SK-MEL-5 (cell line): ENCODE measurements around the gene DEAF1. TPM values are rescaled to one million over a fixed set of nuclear protein-coding genes. Genes with fewer than 3 reads are reported as not detected.

Experiments
- DNase-seq: peaks from one replicate; pipeline ENCODE4 v3.0.0-alpha.2; 2016; ENCODE audit warnings: low read depth, low spot score
- in situ Hi-C: cut with HindIII; loops from 2 replicates; pipeline ENCODE4 v1.10.0; 2016; ENCODE audit warnings: low sequenced_read_pairs, high pct_unique_total_duplicates, low pct_unique_long_range_greater_than_20kb
- total RNA-seq: library from RNA; depleted of rRNA; stranded (reverse); fragments of >200 nt; shearing (Covaris generic); gene quantifications from 2 replicates; pipeline ENCODE4 v1.2.3, GENCODE V29; 2014

DEAF1 gene
- total RNA-seq, 1 experiment from 2014 or later, result 33.8 TPM

DNA sequence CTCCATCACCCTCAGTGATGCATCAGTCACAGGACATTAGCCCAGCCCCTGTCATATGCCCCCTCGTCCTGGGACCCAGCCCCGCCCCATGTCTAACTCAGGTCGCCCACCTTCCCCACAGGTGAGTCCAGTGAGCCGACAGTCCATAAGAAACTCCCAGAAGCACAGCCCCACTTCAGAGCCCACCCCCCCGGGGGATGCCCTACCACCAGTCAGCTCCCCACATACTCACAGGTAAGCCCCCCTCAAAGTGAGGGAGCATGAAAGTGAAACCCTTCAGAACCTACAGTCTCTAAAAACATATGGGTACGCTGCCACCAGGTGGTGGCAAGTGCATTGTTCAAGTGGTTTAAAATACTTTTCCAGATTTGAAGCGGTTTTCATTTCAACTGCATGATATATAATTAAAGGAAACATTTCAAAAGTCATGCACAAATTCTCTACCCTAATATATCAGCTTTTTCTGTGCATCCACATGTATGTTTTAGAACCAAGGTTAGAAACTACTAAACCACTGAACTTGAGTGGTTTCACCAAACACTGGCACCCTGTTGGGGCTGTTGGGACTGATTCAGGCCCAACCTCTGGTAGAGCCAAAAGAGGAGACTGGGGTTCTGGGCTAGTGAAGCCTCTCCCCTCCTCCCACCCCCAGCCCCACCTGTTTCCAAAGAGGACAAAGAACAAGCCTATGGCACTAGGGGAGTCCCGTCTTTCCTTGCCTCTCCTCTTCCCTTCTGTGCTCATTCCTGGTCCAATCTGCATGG is 28.3 kb upstream of the DEAF1 start:
- in situ Hi-C loops, result no loop called here
- DNase-seq, result peak; percentile 60

DNA sequence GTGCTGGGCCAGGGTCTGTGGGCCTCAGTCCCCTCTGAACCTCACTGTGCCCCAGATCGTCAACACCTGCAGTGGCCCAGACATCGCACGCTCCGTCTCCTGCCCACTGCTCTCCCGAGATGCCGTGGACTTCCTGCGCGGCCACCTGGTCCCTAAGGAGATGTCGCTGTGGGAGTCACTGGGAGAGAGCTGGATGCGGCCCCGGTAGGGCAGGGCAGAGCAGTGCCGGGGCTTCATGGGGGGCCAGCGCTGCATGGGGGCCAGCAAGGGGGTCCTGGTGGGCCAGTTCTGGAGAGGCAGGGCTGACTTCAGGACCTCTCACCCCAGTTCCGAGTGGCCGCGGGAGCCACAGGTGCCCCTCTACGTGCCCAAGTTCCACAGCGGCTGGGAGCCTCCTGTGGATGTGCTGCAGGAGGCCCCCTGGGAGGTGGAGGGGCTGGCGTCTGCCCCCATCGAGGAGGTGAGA is 27.4 kb upstream of the DEAF1 start:
- DNase-seq, result no peak
- in situ Hi-C loops, result no loop called here

DNA sequence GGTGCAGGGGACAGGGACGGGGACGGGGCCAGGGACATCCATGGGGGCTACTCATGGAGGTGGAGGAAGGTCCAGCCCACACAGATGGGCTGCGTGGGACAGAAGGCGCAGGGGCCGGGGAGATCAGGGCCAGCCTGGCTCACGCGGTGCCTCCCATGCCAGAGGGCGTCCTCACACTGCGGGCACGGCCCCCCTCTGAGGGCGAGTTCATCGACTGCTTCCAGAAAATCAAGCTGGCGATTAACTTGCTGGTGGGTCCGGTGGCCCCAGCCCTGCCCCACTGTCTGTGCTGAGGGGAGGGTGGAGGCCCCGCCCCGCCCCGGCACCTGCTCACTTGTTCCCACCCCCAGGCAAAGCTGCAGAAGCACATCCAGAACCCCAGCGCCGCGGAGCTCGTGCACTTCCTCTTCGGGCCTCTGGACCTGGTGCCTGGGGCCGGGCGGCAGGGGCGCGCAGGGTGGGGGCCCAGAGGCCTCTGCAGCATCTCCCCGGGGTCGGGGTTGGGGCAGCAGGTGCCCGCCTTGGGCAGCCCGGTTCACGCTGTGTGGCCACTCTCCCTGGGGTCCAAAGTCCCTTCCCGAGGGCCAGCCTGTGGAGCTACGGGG is 26.8 kb upstream of the DEAF1 start:
- in situ Hi-C loops, result no loop called here

DNA sequence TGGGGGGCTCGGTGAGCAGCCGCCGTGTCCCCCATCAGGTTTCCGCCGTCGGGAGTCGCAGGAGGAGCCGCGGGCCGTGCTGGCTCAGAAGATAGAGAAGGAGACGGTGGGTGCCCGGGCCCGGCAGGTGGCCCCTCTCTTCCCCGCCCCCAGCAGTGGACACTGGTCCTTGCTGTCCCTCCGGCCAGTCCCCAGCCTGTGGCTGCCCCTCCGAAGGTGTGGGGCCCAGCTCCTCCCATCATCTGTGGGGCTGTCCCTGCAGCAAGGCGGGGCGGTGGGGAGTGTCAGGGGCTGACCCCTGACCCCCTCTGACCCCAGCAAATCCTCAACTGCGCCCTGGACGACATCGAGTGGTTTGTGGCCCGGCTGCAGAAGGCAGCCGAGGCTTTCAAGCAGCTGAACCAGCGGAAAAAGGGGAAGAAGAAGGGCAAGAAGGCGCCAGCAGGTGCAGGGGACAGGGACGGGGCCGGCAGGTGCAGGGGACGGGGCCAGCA is 26.3 kb upstream of the DEAF1 start:
- in situ Hi-C loops, result no loop called here
- no peak for DNase-seq

More for the DNA sequence above, 26.8 kb upstream of the DEAF1 start:
- DNase-seq, result no peak

DNA sequence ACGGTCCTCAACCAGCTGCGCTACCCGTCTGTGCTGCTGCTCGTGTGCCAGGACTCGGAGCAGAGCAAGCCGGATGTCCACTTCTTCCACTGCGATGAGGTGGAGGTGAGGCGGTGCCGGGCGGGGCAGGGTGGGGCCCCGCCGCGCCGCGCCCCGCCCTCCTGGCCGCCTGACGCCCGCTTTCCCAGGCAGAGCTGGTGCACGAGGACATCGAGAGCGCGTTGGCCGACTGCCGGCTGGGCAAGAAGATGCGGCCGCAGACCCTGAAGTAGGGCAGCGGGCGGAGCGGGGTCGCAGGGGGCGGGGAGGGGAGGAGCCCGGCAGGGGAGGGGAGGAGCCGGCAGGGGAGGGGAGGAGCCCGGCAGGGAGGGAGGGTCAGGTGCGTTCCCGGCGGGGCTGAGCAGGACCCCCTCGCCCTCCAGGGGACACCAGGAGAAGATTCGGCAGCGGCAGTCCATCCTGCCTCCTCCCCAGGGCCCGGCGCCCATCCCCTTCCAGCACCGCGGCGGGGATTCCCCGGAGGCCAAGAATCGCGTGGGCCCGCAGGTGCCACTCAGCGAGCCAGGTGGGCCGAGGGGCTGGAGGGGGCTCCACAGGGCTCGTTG is 25.7 kb upstream of the DEAF1 start:
- in situ Hi-C loops, result no loop called here

DNA sequence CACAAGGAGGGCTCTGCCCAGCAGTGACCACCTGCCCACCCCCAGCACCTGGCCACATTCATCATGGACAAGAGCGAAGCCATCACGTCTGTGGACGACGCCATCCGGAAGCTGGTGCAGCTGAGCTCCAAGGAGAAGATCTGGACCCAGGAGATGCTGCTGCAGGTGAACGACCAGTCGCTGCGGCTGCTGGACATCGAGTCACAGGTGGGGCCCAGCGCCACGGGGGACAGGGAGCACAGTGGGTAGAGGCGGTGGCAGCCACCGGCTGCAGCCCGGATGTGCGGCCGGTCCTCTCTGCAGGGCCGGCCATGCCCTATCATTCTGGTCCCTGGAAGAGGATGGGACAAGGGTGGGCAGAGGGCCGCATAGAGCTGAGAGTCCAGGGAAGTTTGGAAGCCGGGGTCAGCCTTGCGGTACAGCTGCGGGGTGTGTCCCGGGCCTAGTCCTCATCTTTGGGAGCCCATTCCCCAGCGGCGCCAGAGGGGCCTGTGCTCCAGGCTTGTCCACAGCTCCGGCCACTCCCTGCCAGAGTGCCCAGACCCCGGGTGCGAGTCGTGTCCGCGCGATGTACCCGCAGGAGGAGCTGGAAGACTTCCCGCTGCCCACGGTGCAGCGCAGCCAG is 25.1 kb upstream of the DEAF1 start:
- in situ Hi-C loops, result no loop called here
- DNase-seq, result no peak

More for the DNA sequence above, 25.7 kb upstream of the DEAF1 start:
- DNase-seq, result no peak

DNA sequence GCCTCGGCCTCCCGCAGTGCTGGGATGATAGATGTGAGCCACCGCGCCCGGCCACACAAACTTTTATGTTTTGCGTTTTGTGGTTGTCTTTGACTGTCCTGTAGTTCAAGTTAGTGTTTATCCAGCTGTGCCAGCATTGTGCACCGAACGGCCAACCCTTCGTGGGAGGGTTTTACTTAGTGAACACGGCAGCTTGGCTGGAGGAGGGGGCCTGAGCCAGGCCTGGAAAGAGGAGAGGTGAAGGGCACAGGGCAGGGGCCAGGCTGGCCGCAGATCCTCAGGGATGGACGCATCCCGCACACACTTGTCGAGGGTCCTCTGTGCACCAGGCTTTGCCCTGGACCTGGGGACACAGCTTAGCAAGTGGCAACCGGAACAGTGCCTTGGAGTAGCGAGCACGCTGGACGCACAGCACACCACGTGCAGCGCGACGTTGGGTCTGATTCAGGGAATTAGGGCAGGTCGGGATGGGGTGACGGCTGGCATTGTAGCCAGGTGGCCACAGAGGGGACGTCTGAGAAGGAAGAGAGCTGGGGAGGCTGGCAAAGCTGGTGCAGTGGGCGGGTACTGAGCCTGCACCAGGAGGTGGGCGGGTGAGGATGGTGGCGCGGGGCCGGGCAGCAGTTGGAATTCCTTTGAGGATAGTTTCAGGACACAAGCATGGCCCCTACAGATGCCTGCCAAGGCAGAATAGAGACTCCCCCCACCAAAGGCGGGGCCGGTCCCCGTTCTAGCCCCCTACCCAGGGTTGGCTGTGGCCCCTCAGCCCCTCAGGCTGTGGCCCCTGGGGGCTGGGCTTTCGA is 24.4 kb upstream of the DEAF1 start:
- DNase-seq, result no peak
- in situ Hi-C loops, result no loop called here

DNA sequence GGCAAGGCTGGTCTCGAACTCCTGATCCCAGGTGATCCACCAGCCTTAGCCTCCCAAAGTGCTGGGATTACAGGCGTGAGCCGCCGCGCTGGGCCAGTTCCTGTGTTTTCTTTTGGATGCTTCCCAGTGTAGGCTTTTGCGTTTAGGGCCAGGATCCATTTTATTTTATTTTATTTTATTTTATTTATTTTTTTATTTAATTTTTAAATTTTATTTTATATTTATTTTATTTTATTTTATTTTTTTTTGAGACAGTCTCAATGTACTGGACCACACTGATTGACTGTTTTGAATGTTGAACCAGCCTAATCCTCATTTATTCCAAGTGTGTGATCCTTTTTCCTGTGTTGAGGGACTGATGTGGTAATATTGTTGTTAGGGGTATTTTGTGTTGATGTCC is 19.4 kb upstream of the DEAF1 start:
- no peak for DNase-seq
- in situ Hi-C loops, result no loop called here

DNA sequence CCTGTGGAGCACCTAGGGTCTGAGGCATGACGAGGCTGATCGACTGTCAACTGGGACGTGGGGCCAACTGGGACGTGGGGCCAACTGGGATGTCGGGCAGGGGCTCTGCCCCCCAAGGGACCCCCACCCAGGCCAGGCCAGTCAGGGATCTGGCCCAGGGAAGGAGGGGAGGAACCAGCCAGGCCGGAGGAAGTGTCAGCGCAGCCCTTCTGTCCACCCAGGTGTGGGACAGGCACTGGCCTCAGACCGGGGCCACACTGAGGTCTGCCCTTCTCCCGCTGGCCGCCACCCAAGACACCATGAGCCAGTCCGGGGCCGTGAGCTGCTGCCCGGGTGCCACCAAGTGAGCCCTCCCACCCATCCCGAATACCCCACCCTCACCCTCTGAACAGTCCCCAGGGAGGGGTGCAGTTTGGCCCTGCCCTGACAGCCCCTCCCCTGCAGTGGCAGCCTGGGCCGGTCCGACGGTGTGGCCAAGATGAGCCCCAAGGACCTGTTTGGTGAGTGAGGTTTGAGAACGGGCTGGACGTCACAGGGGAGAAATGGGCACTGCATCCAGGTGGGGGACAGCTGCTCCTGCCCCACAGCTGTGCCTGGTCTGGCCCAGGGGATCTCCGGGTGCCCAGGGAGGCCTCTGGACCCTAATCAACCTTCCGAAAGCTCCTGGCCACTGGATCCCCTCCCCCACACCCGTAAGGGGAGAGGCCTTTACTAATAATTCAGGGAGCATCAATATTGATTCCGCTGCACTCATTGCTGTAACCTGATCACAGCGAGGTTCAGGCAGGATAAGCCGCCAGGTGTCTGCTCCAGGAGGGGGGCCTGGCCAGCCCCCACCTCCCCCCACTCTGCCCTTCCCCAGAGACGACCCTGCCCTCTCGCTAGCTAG is 14.3 kb upstream of the DEAF1 start:
- no peak for DNase-seq
- in situ Hi-C loops, result no loop called here

DNA sequence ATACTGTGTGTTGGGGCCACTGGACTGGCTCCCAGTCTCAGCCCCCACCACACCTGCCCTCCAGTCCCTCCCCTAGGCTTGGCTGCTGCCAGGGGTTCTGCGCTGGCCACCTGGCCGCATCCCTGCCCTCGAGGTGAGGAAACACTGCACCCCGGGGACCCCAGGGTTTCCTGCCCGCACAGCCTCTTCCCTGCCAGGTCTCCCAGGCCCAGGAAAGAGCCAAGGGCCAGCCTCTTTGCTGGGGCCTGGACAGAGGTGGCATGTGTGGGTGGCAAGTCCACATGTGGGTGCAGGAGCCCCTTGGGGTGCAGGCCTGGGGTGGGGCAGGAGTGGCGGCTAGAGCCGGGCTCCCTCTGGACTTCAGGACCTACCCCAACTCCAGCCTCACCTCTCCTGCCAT is 13.5 kb upstream of the DEAF1 start:
- in situ Hi-C loops, result no loop called here
- DNase-seq, result no peak

DNA sequence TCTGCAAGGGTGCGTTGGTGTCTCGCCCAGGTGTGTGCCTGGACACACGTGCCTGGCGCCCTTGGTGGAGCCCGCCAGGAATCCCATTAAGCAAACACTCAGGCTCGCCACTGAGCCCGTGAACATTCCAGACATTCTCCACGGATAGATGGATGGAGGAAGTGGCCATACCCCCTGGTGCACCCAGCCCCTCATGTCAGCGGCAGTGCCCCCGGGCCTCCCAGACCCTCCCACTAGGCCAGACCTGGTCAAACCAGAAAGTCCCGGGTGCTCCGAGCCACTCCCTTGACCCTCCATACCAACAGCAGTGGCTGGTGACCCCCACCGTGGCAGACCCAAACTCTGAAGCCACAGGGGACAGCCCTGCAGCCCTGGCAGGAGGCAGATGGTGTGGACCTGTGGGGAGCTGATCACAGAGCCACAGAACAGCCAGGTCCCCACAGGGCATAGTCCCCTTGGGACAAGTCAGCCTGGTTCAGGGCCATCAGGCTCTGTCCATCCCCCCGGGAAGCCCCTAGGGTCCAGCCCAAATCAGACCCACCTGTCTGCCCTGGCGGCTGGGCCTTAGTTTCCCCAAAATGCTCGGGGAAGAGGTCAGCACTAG is 12.9 kb upstream of the DEAF1 start:
- DNase-seq, result no peak
- in situ Hi-C loops, result no loop called here

DNA sequence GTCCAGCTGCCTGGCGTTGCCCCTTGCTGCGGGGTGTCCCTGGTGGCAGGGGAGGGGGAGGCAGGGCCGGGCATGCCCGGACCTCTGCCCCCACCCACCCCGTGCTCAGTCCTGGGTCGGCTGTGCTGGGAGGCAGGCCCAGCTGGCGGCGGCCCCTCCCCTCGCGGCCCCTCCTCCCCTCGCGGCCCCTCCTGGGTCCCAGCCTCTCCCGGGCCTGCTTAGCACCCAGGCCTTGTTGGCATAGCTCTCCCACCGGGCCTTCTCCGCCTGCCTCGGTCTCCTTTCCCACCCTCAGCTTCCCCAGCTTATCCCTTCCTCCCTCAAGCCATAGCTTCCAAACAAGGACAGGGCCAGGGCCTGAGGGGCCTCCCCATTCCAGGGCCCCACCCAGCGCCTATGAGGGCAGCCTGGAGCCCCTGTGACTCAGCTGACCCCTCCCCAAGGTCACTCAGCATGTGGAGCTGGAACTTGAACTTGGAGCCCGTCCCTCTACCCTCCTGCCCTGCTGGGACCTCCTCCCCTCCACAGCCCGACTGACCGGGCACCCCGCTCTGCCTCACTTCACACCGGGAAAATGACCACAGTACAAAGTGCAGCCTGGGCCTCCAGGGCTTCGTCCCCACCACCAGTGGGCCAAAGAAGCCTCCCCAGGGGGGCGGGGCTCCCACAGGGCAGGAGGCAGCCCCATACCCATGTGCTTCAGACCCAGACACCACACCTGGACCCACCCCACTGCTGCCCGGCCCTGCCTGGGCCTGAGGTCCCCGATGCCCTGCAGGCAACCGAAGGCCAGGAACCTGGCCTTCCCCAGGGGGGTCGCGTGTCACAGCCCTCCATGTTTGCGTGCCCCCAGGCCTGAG is 12.2 kb upstream of the DEAF1 start:
- DNase-seq, result no peak
- in situ Hi-C loops, result no loop called here

DNA sequence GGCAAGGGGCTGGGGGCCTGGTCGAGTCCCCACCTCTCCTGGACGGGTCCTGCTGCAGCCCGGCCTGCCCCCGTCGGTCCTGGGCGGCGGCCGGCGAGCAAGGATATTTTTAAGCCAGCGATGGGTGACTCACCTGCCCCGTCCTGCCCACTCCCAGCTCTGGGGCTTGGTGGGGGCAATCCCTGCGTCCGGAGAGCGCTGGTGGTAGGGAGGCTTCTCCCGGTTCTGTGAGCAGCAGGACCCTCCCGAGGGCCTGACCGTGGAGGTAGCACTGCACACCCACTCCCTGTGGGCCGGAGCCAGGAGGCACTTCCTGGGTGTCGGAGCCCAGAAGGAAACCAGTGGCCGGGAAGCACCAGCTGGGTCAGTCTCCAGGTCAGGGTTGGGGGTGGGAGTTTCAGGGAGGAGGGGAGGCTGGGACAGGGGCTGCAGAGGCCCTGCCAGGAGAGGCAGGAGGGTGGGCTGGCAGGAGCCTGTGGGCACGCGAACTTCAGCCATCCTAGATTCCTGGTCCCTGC is 11.5 kb upstream of the DEAF1 start:
- in situ Hi-C loops, result no loop called here
- no peak for DNase-seq

DNA sequence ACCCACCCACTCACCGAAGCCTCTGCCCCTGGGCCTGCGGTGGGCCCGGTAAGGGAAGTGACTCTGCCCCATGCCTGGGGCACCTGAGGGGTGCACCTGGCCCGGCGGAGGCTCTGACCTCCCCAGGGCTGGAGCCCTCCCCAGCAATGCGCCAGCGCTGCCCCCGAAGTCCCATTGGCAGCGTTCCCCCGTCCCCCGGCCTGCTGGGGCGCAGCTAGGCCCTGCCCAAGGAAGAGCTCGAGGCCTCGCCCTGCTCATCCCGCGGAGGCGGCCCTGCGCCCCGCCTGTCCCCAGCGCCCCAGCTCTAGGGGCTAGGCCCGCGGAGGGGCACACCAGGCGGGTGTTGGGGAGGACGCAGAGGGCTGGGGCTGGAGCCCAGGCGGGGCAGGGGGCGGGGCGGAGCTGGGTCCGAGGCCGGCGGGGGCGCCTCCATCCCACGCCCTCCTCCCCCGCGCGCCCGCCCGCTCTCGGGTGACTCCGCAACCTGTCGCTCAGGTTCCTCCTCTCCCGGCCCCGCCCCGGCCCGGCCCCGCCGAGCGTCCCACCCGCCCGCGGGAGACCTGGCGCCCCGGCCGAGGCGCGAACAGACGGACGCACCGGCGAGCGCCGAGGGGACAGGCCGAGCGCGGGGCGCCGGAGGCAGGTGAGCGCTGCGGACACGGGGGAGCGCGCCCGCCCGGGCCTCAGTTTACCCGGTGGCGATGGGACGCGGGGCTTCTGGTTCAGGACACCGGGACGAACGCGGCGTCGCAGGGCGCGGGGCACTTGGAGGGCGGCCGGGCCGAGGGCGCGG is 10.8 kb upstream of the DEAF1 start, which contains the start of gene EPS8L2:
EPS8L2 (plus strand) TSS at position 586 of the 793 bp plus-strand sequence. CDS start 3,177 bp downstream, outside the sequence.
- in situ Hi-C loops, result no loop called here
- DNase-seq, result no peak
